Measurements from ENCODE around the gene SLC34A2. TPM values are rescaled to one million over a fixed set of nuclear protein-coding genes. Genes with fewer than 3 reads are reported as not detected.
"Not testable (repeated sequence)": the region's sequence is repeated elsewhere in the genome, so short reads cannot be mapped to it uniquely, and the experiment has no call there.

The SLC34A2 gene
- polyA plus RNA-seq, 3 donors, result 27.4 to 30.1 (median 29.3) TPM

DNA sequence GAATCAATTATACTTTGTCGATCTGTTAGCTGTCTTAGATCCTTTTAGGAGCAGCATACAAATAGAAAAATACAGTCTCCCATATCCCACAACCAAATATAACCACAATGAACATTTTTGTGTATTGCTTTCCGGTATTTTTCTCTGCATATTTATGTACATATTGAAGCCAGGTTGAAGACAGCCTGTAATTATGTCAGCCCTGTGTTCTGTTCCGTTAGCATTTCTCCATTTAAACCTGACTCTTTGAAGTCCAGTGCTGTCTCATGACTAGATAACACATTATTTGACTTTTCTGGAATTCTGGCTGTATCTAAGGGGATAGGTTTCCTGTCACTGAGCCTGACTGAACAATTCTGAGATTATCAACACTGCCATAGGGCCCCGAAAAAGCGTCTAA lies 4.0 kb upstream of the SLC34A2 start:
- no peak for DNase-seq (ENCODE audit: extremely low read depth in 1 of 11, low read depth in 9 of 11, low spot score in 4 of 11)

DNA sequence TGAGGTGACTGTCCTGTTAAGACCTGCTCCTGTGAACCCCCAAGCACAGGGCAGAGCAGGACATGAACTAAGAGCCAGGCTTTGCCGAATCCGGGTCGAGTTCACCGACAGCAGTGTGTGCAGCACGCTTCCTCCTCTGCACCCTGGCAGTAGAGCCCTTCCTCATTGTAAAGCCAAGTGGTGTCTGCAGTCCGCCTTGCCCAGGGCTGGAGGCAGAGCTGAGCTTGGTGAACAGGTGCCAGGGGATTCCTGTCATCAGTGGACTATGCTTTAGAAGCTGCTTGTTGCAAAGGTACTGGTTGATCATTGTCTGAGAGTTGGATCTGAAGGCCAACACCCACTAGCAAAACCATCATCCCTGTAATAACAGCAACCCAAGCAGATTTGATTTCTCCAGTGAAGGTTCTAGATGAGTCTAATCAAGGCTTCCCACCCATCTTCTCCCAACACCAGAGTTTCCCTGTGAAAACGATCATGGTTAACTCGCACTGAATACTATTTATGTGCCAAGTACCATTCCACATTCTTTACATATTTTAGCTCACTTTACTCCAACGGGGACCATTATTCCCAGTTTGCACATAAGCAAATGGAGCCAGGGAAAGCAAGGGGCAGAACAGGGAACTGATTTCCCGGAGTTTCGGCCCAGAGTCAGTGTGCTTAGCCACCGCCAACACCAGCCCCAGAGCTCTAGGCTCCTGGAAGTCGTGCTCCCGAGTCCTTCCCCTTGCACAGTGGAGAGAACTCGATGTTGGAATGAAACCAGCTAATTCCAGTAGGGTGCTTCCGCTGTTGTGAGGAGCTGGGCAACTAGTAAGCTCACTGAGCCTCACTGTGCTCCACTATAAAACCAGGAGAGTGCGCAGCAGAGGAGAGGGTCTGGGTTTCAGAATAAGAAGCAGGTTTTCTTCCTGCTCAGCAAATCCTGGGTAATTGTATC lies 1.4 kb upstream of the SLC34A2 start:
- DNase-seq (ENCODE audit: extremely low read depth in 1 of 11, low read depth in 9 of 11, low spot score in 4 of 11), result no peak

DNA sequence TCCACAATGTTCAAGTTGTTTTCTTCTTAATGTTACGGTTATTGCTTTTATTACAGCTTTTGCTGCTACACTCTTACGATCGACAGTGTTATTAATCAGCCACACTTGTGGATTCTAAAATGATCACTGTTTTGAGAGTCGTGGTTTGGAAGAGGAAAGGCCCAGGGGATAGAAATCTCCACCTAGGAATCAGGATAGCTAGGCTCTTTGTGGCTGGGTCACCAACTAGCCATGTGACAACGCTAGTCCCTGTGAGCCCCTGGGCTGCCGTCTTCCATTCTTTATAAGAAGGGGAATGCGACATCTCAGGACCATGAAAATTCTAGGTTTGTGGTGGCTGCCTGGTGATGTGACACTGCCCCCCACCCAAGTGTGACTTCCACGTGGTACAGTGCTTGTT lies 380 bp downstream of the SLC34A2 start:
- DNase-seq (ENCODE audit: extremely low read depth in 1 of 11, low read depth in 9 of 11, low spot score in 4 of 11), result no peak

DNA sequence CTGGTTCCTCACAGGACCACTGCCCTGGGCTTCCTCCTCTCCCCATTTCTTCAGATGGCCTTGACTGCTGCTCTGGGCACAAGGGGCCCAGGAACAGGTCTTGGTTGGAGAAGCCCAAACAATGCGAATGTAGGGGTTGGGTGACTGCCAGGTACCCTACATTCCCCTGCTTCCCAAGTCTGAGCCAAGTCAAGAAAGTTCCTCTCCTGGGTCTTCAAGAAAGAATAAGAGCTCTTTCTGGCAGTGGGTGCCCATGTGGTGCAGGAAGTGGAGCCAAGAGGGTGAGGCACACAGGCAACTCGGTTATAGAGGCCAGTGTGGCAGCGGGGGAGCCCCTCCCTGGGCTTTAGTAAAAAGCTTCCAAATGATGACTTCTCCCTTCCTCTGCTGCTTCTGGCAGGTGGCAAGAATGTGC lies 2.7 kb downstream of the SLC34A2 start:
- DNase-seq (ENCODE audit: extremely low read depth in 1 of 11, low read depth in 9 of 11, low spot score in 4 of 11), result no peak

DNA sequence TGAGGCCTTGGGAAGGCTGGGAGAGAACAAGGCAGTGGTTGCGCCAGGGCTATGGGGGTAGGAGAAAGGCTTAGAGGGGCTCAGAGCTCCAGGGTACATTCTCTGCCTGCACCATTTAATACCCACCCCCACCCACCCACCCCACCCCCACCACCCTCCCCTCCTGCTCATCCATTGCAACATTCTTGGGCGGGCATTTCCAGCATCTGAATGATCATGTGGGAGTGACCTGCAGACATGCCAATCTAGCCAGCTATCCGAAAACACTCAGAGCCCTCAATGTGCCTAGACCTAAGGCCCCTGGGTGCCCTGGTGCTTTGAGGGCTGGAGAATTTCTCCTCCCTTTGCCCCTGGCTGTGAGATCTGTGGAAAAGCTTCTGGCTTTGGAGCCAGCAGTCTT lies 3.1 kb downstream of the SLC34A2 start:
- no peak for DNase-seq (ENCODE audit: extremely low read depth in 1 of 11, low read depth in 9 of 11, low spot score in 4 of 11)

DNA sequence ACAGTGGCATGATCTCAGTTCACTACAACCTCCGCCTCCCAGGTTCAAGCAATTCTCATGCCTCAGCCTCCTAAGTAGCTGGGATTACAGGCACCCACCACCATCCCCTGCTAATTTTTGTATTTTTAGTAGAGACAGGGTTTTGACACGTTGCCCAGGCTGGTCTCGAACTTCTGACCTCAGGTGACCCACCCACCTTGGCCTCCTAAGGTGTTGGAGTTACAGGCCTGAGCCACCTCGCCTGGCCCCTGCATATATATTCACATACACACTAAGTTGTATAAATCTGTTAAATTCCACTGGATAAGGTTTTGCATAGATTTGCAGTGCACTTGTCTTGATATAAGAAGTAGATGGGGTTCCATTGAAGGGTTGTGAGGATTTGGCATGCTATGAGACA lies 5.8 kb downstream of the SLC34A2 start:
- DNase-seq (ENCODE audit: extremely low read depth in 1 of 11, low read depth in 9 of 11, low spot score in 4 of 11), result not testable (repeated sequence)

DNA sequence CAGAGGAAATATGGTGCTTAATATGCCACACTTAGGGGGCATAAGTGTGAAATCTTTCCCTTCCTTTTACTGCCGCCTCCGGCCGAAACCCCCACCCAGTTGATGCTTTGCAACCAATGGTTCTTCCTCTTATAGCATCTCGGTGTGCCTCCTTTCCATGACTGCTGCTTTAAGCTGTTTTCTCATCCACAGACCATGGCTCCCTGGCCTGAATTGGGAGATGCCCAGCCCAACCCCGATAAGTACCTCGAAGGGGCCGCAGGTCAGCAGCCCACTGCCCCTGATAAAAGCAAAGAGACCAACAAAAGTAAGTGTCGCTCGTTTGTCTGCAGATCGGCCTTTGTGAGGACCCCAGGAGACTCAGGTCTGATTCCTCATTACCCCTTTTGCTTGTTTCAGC lies 6.7 kb downstream of the SLC34A2 start:
- no peak for DNase-seq (ENCODE audit: extremely low read depth in 1 of 11, low read depth in 9 of 11, low spot score in 4 of 11)

DNA sequence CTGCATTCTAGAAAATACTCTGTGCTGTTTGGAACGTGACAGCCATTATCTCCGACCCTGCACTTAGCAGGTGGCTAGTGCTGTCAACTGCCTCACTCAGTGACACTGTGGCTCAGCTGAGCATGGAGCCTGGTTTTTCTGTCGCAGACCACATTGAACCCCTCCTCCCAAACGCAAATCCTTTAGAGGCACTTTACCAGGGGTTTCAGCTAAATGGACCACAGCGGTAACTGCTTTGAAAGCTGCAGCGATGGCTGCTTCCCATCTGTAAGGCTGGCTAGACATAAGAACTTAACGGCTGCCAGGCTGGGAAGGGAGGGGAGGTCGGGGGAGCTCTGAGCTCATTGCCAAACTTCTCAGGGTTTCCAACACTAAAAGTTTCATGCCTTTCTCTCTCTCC lies 8.1 kb downstream of the SLC34A2 start:
- DNase-seq (ENCODE audit: extremely low read depth in 1 of 11, low read depth in 9 of 11, low spot score in 4 of 11), result no peak

DNA sequence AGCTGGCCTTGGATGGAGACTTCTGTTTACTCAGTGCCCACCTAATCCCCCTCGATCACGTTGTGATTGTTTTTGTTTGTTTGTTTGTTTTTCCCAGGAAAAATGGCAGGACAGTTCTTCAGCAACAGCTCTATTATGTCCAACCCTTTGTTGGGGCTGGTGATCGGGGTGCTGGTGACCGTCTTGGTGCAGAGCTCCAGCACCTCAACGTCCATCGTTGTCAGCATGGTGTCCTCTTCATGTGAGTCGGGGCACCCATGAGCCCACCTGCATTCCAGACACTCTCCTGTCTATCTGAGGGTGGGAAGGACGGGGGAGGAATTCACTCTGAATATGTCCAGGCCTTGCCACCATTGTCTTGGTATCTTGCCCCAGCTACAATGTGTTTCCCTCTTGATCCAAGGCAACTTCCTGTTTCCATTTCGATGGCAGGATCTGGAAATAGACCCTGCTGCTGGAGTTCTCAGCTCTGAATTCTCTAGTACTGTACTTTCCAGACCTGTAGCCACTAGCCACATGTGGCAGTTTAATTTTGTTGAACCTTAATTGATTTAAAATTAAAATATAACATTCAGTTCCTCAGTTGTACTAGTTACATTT lies 10.5 kb downstream of the SLC34A2 start:
- no peak for DNase-seq (ENCODE audit: extremely low read depth in 1 of 11, low read depth in 9 of 11, low spot score in 4 of 11)

DNA sequence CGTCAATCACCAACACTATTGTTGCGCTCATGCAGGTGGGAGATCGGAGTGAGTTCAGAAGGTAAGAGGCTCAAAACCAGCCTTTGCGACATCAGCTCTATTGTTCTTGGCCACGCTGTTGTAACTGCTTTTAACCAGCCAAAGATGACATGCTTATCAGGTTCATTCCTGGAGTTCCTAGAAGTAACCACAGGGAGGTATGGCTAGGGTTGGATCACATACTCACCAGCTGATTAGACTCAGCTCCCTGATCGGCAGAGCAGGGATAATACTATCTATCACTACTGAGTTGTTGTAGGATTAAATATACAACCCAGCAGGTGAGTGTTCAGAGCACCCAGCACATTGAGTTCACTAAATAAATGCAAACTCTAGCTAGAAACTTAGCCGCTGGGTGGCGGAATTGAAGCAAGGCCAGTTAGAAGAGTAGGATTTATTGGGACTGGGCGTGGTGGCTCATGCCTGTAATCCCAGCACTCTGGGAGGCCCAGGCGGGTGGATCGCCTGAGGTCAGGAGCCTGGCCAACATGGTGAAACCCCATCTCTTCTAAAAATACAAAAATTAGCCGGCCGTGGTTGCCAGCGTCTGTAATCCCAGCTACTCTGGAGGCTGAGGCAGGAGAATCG lies 12.4 kb downstream of the SLC34A2 start:
- no peak for DNase-seq (ENCODE audit: extremely low read depth in 1 of 11, low read depth in 9 of 11, low spot score in 4 of 11)

DNA sequence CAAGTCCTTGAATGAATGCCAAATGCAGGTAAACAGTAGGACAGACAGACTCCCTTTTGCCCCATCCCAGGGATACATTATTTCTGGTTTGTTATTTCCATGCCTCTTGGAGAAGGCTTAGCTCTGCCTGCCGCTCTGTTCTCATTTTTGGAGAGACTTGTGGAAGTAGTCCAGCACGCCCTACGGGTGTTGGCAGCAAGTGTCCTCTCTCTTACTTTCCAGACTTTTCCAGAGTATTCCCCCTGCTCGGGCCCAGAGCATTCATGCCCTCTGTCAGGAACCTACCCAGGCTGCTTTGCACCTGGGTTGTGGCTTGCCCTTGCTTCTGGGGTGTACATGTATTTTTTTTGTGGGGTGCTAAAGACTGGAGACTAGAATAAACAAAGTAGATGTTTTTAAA lies 15.3 kb downstream of the SLC34A2 start:
- DNase-seq (ENCODE audit: extremely low read depth in 1 of 11, low read depth in 9 of 11, low spot score in 4 of 11), result no peak

DNA sequence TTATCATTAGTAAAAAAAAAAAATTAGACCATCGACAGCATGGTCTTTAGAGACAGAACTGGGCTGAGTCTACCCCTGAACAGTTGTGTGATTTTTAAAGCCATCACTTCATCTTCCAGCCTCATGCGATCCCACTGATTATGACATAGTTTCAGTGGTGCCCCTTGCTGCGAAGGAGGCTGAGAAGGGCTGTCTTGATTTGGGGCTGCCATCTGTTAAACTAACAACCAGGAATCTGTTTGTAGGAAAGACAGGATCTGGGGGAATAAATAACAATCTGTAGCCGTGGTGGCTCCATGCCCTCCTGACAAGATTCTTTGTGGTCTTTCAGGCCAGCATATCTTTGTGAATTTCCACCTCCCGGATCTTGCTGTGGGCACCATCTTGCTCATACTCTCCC lies 17.1 kb downstream of the SLC34A2 start:
- no peak for DNase-seq (ENCODE audit: extremely low read depth in 1 of 11, low read depth in 9 of 11, low spot score in 4 of 11)

DNA sequence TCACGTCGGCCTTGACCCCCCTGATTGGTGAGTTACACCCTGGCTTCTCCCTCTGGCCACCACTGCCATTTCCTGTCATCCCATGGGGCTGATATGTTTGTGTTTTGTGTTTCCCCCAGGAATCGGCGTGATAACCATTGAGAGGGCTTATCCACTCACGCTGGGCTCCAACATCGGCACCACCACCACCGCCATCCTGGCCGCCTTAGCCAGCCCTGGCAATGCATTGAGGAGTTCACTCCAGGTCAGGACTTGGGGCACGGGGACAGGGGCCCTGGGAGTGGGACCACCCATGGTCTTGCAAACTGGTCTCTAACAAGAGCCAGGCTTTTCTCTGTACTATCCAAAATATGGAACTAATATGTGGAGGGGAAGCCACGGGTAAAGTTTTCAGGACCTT lies 18.7 kb downstream of the SLC34A2 start:
- no peak for DNase-seq (ENCODE audit: extremely low read depth in 1 of 11, low read depth in 9 of 11, low spot score in 4 of 11)

DNA sequence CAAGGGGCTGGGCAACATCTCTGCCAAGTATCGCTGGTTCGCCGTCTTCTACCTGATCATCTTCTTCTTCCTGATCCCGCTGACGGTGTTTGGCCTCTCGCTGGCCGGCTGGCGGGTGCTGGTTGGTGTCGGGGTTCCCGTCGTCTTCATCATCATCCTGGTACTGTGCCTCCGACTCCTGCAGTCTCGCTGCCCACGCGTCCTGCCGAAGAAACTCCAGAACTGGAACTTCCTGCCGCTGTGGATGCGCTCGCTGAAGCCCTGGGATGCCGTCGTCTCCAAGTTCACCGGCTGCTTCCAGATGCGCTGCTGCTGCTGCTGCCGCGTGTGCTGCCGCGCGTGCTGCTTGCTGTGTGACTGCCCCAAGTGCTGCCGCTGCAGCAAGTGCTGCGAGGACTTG lies 20.6 kb downstream of the SLC34A2 start:
- DNase-seq (ENCODE audit: extremely low read depth in 1 of 11, low read depth in 9 of 11, low spot score in 4 of 11), result no peak

DNA sequence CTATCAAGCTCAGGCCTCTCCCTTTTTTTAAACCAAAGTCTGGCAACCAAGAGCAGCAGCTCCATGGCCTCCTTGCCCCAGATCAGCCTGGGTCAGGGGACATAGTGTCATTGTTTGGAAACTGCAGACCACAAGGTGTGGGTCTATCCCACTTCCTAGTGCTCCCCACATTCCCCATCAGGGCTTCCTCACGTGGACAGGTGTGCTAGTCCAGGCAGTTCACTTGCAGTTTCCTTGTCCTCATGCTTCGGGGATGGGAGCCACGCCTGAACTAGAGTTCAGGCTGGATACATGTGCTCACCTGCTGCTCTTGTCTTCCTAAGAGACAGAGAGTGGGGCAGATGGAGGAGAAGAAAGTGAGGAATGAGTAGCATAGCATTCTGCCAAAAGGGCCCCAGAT lies 21.5 kb downstream of the SLC34A2 start:
- no peak for DNase-seq (ENCODE audit: extremely low read depth in 1 of 11, low read depth in 9 of 11, low spot score in 4 of 11)

DNA sequence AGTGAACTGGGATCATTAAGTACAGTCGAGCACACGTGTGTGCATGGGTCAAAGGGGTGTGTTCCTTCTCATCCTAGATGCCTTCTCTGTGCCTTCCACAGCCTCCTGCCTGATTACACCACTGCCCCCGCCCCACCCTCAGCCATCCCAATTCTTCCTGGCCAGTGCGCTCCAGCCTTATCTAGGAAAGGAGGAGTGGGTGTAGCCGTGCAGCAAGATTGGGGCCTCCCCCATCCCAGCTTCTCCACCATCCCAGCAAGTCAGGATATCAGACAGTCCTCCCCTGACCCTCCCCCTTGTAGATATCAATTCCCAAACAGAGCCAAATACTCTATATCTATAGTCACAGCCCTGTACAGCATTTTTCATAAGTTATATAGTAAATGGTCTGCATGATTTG lies 22.3 kb downstream of the SLC34A2 start:
- DNase-seq (ENCODE audit: extremely low read depth in 1 of 11, low read depth in 9 of 11, low spot score in 4 of 11), result no peak

DNA sequence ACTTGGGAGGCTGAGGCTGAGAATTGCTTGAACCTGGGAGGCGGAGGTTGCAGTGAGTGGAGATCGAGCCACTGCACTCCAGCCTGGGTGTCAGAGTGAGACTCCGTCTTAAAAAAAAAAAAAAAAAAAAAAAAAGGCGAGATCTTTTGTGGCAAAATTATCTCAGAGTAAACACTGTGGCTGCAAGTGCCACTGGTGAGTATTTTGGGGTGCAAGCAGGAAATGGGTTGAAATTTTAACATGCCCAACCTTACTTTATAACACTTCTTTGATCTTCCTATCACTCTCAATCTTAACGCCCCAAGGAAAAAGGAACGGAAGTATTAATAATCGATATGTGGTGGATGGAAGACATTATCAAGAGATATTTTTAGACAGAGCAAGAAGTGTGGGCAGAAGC lies 32.1 kb downstream of the SLC34A2 start:
- no peak for DNase-seq (ENCODE audit: extremely low read depth in 1 of 11, low read depth in 9 of 11, low spot score in 4 of 11)

DNA sequence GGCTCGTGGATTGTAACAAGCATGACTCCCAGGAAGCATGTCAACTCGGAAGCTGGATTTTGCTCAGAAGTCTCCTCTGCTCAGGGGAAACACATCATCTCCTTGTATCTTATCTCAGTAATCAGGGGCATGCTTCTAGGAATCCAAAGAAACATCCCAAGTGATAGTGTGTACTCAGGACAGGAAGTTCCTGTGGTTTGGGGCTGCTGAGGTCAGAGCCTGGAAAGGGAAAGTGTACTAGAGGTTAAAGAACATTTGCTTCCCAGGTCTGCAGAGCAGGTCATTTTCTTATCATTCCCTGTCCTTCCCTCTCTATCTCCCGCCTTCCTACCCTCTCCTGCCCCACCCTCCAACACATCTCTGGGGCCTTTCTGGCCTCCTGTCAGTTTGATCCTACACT lies 38.8 kb downstream of the SLC34A2 start:
- no peak for DNase-seq (ENCODE audit: extremely low read depth in 1 of 11, low read depth in 9 of 11, low spot score in 4 of 11)

DNA sequence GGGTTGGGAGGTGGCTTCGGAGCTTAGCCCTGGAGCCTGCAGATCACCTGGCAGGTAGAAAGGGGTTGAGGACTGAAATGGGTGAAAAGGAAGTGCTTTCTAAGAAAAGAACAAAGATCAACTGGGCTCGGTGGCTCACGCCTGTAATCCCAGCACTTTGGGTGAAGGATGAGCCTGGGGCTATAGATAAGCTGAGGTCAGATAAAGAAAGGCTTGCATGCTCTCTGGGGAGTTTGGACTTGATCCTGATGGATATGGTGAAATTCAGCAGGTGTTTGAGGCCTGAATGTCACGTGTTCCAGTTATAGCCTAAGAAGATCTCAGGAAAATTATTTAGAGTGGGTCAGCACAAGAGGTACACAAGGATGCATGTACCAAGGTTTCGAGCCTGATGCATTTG lies 40.8 kb downstream of the SLC34A2 start:
- no peak for DNase-seq (ENCODE audit: extremely low read depth in 1 of 11, low read depth in 9 of 11, low spot score in 4 of 11)

DNA sequence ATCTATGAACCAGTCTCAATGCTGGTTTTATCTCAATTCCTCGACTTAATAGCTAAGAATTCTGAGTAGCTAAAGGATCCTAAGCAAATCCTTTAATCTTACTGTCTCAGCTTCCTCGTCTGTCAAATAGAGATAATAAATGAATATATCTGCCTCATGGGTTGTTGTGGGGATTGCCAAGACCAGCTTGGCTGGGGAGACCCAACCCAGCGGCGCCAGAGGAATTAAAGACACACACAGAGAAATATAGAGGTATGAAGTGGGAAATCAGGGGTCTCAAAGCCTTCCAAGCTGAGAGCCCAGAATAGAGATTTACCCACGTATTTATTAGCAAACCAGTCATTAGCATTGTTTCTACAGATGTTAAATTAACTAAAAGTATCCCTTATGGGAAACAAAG lies 41.9 kb downstream of the SLC34A2 start:
- no peak for DNase-seq (ENCODE audit: extremely low read depth in 1 of 11, low read depth in 9 of 11, low spot score in 4 of 11)
